HepG2 (cell line): ENCODE measurements around the gene PRPSAP1. TPM values are rescaled to one million over a fixed set of nuclear protein-coding genes. Genes with fewer than 3 reads are reported as not detected.

Experiments
- AKAP8 ChIP-seq: sonication (generic); formaldehyde crosslinking; IDR thresholded peaks from 2 replicates; pipeline ENCODE4 v1.5.1; 2020; ENCODE audit warnings: mild to moderate bottlenecking, missing genetic modification reagents
- ARHGAP35 ChIP-seq: sonication (generic); formaldehyde crosslinking; IDR thresholded peaks from 2 replicates; pipeline ENCODE4 v1.9.0; 2022; ENCODE audit warnings: mild to moderate bottlenecking, inconsistent platforms, moderate library complexity, missing genetic modification reagents, borderline replicate concordance
- ARNT ChIP-seq: fragments of 450-650 bp; IDR thresholded peaks from 2 replicates; pipeline ENCODE4 v1.6.1; 2017
- CSRNP1 ChIP-seq: sonication (generic); formaldehyde crosslinking; IDR thresholded peaks from 2 replicates; pipeline ENCODE4 v1.8.1; 2023; ENCODE audit warnings: mild to moderate bottlenecking, missing genetic modification reagents
- DMTF1 ChIP-seq: sonication (generic); formaldehyde crosslinking; IDR thresholded peaks from 2 replicates; pipeline ENCODE4 v1.4.0; 2020; ENCODE audit warnings: mild to moderate bottlenecking, missing genetic modification reagents
- FOXC1 ChIP-seq: sonication (generic); formaldehyde crosslinking; IDR thresholded peaks from 2 replicates; pipeline ENCODE4 v1.8.0; 2022; ENCODE audit warnings: mild to moderate bottlenecking, missing genetic modification reagents, borderline replicate concordance
- GTF2F1 ChIP-seq: fragments of 150-350 bp; IDR thresholded peaks from 2 replicates; pipeline ENCODE4 v1.6.1; 2014; ENCODE audit warnings: low read length
- KDM5A ChIP-seq: fragments of 200-600 bp; sonication (generic); IDR thresholded peaks from 2 replicates; pipeline ENCODE4 v1.7.0; 2018; ENCODE audit warnings: antibody characterized with exemption, mild to moderate bottlenecking, low read length, borderline replicate concordance
- KMT2B ChIP-seq: IDR thresholded peaks from 2 replicates; pipeline ENCODE4 v1.6.1; 2016; ENCODE audit warnings: missing genetic modification reagents, missing compliant biosample characterization
- NCOA2 ChIP-seq: sonication (generic); formaldehyde crosslinking; IDR thresholded peaks from 2 replicates; pipeline ENCODE4 v1.8.0; 2022; ENCODE audit warnings: inconsistent platforms
- POLR2AphosphoS5 ChIP-seq: IDR thresholded peaks from 2 replicates; pipeline ENCODE4 v1.6.1; 2012; ENCODE audit warnings: low read depth, low read length
- SCMH1 ChIP-seq: sonication (generic); formaldehyde crosslinking; IDR thresholded peaks from 2 replicates; pipeline ENCODE4 v1.9.0; 2021; ENCODE audit warnings: missing genetic modification reagents, mild to moderate bottlenecking, borderline replicate concordance
- TFE3 ChIP-seq: IDR thresholded peaks from 2 replicates; pipeline ENCODE4 v1.6.1; 2016
- ZNF282 ChIP-seq: fragments of 450-650 bp; IDR thresholded peaks from 2 replicates; pipeline ENCODE4 v1.6.1; 2018; ENCODE audit not compliant: partially characterized antibody
- ZNF33A ChIP-seq: sonication (generic); formaldehyde crosslinking; IDR thresholded peaks from 2 replicates; pipeline ENCODE4 v1.5.1; 2020; ENCODE audit warnings: missing genetic modification reagents, mild to moderate bottlenecking, moderate library complexity, borderline replicate concordance
- ZNF510 ChIP-seq: sonication (generic); formaldehyde crosslinking; IDR thresholded peaks from 2 replicates; pipeline ENCODE4 v1.4.0; 2020; ENCODE audit warnings: low read depth, mild to moderate bottlenecking, missing genetic modification reagents
- ZNF609 ChIP-seq: sonication (generic); formaldehyde crosslinking; IDR thresholded peaks from 2 replicates; pipeline ENCODE4 v1.4.0; 2020; ENCODE audit warnings: mild to moderate bottlenecking, missing genetic modification reagents, borderline replicate concordance
- ZNF644 ChIP-seq: IDR thresholded peaks from 2 replicates; pipeline ENCODE4 v1.6.1; 2016; ENCODE audit warnings: low read depth
- ZNF672 ChIP-seq: sonication (generic); formaldehyde crosslinking; IDR thresholded peaks from 2 replicates; pipeline ENCODE4 v1.8.1; 2022; ENCODE audit warnings: missing genetic modification reagents
- ZNF737 ChIP-seq: sonication (generic); formaldehyde crosslinking; IDR thresholded peaks from 2 replicates; pipeline ENCODE4 v1.5.0; 2020; ENCODE audit warnings: missing genetic modification reagents, mild to moderate bottlenecking, borderline replicate concordance
- polyA plus RNA-seq, 8 experiments: library from polyadenylated mRNA; depleted of rRNA in 3 of 8; stranded (reverse) in 7 of 8; unstranded in 1 of 8; fragments of >200 nt; fragmentation: Illumina TruSeq in 4 of 8; extraction: Trizol in 4 of 8; gene quantifications; 2 replicates each; pipeline versions ENCODE4 v1.2.1 to v1.2.3, GENCODE V29; 2011 to 2016; ENCODE audit warnings: low read depth in 4 of 8, missing spikeins in 1 of 8, mixed read lengths in 1 of 8; ENCODE audit not compliant: insufficient read depth in 1 of 8
- total RNA-seq, 5 experiments: library from RNA; depleted of rRNA; stranded (reverse); fragments of >200 nt; fragmentation: Illumina TruSeq; extraction: Trizol; gene quantifications; 2 replicates each; pipeline ENCODE4 v1.2.3, GENCODE V29; 2016; ENCODE audit warnings: low read depth in 1 of 5

The PRPSAP1 gene
- total and polyA plus RNA-seq, 2 of the 13 experiments (the other 11 are each of a cell fraction or from before 2014, with no cell fraction given) = 91.1 to 314 TPM

- TF ChIP-seq ZNF609 (no peak), AKAP8 (CRISPR knock-in tag) (peak; percentile 88; the same call in 1 of the 2 replicates), CSRNP1 (CRISPR knock-in tag) (peak; percentile 70; the same call in 1 of the 2 replicates), ZNF737 (CRISPR knock-in tag) (no peak), NCOA2 (CRISPR knock-in tag) (peak; percentile 32; the same call in 1 of the 2 replicates), ARHGAP35 (CRISPR knock-in tag) (no peak; the same call in 1 of the 2 replicates), DMTF1 (no peak), KMT2B (peak; percentile 45; the same call in 1 of the 2 replicates), ZNF672 (no peak), ZNF644 (CRISPR knock-in tag) (no peak), FOXC1 (CRISPR knock-in tag) (peak; percentile 90; the same call in 1 of the 2 replicates), GTF2F1 (no peak), SCMH1 (CRISPR knock-in tag) (no peak), POLR2AphosphoS5 (peak; percentile 71), ZNF33A (CRISPR knock-in tag) (no peak), KDM5A (no peak; the same call in 1 of the 2 replicates), ARNT (no peak), ZNF510 (CRISPR knock-in tag) (no peak), ZNF282 (no peak), TFE3 (peak; percentile 70; the same call in 1 of the 2 replicates)
These were observed 29.3 kb upstream of the PRPSAP1 start (continued) for GRCh38 chr17:76382803-76383545.
